Upper lobe of left lung (tissue), 4 donors: Measurements from ENCODE around the gene SLC6A6.

Experiments
- EP300 ChIP-seq, 4 donors: sonication (generic); formaldehyde crosslinking; IDR thresholded peaks; one replicate each; pipeline ENCODE4 v1.5.1; 2017; ENCODE audit warnings: antibody characterized with exemption in 4 of 4, control low read depth in 2 of 4
- POLR2A ChIP-seq, 4 donors: fragments of 450-650 bp; IDR thresholded peaks; one replicate each; pipeline ENCODE4 v1.5.1; 2016 to 2017; ENCODE audit warnings: antibody characterized with exemption in 4 of 4, mild to moderate bottlenecking in 2 of 4
- POLR2AphosphoS5 ChIP-seq, 2 donors: sonication (generic); formaldehyde crosslinking; IDR thresholded peaks; one replicate each; pipeline ENCODE4 v1.5.1; 2017; ENCODE audit warnings: antibody characterized with exemption in 2 of 2
- TF ChIP-seq, protein P1 (sequence below), 6 experiments: fragments of 450-650 bp in 4 of 6; fragments of 200-600 bp in 2 of 6; sonication (generic) in 2 of 6; IDR thresholded peaks; one replicate each; pipeline ENCODE4 v1.5.1; 2016 to 2019; ENCODE audit warnings: antibody characterized with exemption in 6 of 6

- TF ChIP-seq, protein P1, sequence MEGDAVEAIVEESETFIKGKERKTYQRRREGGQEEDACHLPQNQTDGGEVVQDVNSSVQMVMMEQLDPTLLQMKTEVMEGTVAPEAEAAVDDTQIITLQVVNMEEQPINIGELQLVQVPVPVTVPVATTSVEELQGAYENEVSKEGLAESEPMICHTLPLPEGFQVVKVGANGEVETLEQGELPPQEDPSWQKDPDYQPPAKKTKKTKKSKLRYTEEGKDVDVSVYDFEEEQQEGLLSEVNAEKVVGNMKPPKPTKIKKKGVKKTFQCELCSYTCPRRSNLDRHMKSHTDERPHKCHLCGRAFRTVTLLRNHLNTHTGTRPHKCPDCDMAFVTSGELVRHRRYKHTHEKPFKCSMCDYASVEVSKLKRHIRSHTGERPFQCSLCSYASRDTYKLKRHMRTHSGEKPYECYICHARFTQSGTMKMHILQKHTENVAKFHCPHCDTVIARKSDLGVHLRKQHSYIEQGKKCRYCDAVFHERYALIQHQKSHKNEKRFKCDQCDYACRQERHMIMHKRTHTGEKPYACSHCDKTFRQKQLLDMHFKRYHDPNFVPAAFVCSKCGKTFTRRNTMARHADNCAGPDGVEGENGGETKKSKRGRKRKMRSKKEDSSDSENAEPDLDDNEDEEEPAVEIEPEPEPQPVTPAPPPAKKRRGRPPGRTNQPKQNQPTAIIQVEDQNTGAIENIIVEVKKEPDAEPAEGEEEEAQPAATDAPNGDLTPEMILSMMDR (IDR thresholded peaks at IDR 0.05) = no peak
- TF ChIP-seq POLR2A (IDR thresholded peaks at IDR 0.05) = no peak
- no peak for TF ChIP-seq POLR2AphosphoS5 (IDR thresholded peaks at IDR 0.05)
- no peak for TF ChIP-seq EP300 (IDR thresholded peaks at IDR 0.05)
Measured at GRCh38 chr3:14415501-14415900, 13.1 kb downstream of the SLC6A6 start.
